Caco-2 (cell line): ENCODE measurements around the gene TRIM26. TPM values are rescaled to one million over a fixed set of nuclear protein-coding genes. Genes with fewer than 3 reads are reported as not detected.

ENCODE experiments used
- Bru-seq: library from RNA; stranded (reverse); fragments of 400-500 nt; gene quantifications from one replicate; lab custom pipeline; 2021; lab: Mats Ljungman, UMichigan
- BruChase-seq, 2 experiments: library from RNA; stranded (reverse); fragments of 400-500 nt; gene quantifications; one replicate each; lab custom pipeline; 2021; lab: Mats Ljungman, UMichigan
- BruUV-seq: library from RNA; stranded (reverse); fragments of 400-500 nt; replicated peaks from 2 replicates; lab custom pipeline; 2021; lab: Mats Ljungman, UMichigan
- CTCF ChIA-PET: fragments of 300-600 bp; sonication (Branson Sonifier 250); formaldehyde crosslinking; loops from one replicate; lab custom pipeline; 2022; ENCODE audit warnings: antibody characterized with exemption; lab: Charles Lee
- POLR2A ChIA-PET: fragments of 300-600 bp; sonication (Branson Sonifier 250); formaldehyde crosslinking; loops from one replicate; lab custom pipeline; 2022; ENCODE audit warnings: antibody characterized with exemption; lab: Charles Lee
- DNase-seq, 2 experiments: peaks; one replicate each; pipeline versions ENCODE4 v3.0.0 to v3.0.0-alpha.2; 2020 to 2022
- H3K27me3 ChIP-seq: replicated peaks from 2 replicates; pipeline ENCODE4 v1.6.0; 2011; ENCODE audit warnings: low read length; ENCODE audit not compliant: control insufficient read depth, insufficient read depth
- H3K36me3 ChIP-seq: 2 replicates; pipeline ENCODE4 v1.5.1; 2011; ENCODE audit warnings: low read length; ENCODE audit not compliant: control insufficient read depth, insufficient read depth
- H3K4me1 ChIP-seq: fragments of 250-450 bp; sonication (Bioruptor Pico); 2 replicates; pipeline ENCODE4 v1.5.1; 2020; ENCODE audit warnings: mild to moderate bottlenecking
- H3K4me3 ChIP-seq: 2 replicates; pipeline ENCODE4 v1.5.1; 2011; ENCODE audit warnings: low read depth, mild to moderate bottlenecking, control low read depth, low read length
- H3K9me3 ChIP-seq: fragments of 250-450 bp; sonication (Bioruptor Pico); 2 replicates; pipeline ENCODE4 v1.5.1; 2020; ENCODE audit warnings: mild to moderate bottlenecking, moderate library complexity
- H3K27ac Mint-ChIP-seq: one replicate; pipeline ENCODE4 v1.8.0; 2022; ENCODE audit warnings: mixed read lengths; ENCODE audit not compliant: unreplicated experiment
- H3K27me3 Mint-ChIP-seq: one replicate; pipeline ENCODE4 v1.8.0; 2022; ENCODE audit warnings: mixed read lengths; ENCODE audit not compliant: insufficient read depth, unreplicated experiment
- H3K36me3 Mint-ChIP-seq: one replicate; pipeline ENCODE4 v1.8.0; 2022; ENCODE audit warnings: mild to moderate bottlenecking, mixed read lengths; ENCODE audit not compliant: insufficient read depth, unreplicated experiment
- H3K4me1 Mint-ChIP-seq: one replicate; pipeline ENCODE4 v1.8.0; 2022; ENCODE audit warnings: low read depth, mixed read lengths; ENCODE audit not compliant: unreplicated experiment
- H3K4me3 Mint-ChIP-seq: one replicate; pipeline ENCODE4 v1.8.0; 2022; ENCODE audit warnings: mild to moderate bottlenecking, moderate library complexity, mixed read lengths; ENCODE audit not compliant: unreplicated experiment
- H3K9me3 Mint-ChIP-seq: one replicate; pipeline ENCODE4 v1.8.0; 2022; ENCODE audit warnings: mixed read lengths; ENCODE audit not compliant: unreplicated experiment
- intact Hi-C: fragments of 100-400 bp; cut with micrococcal nuclease; formaldehyde crosslinking; loops from one replicate; pipeline ENCODE4 v1.10.0; 2022; ENCODE audit not compliant: unreplicated experiment
- long read RNA-seq: library from polyadenylated mRNA; stranded (forward); transcript quantifications from one replicate; pipeline ENCODE4 v2.0.0, GENCODE V29; 2022
- total RNA-seq: library from RNA; stranded (reverse); gene quantifications from 2 replicates; pipeline ENCODE4 v1.2.3, GENCODE V29; 2022
- TF ChIP-seq, protein P1 (sequence below), 2 experiments: fragments of 200-600 bp in 1 of 2; IDR thresholded peaks; 1 replicate in 1 of 2; 2 replicates in 1 of 2; pipeline versions ENCODE4 v1.5.1 to v1.8.0; 2011 to 2022; ENCODE audit warnings: antibody characterized with exemption in 1 of 2, control low read depth in 1 of 2, inconsistent platforms in 1 of 2, low read depth in 1 of 2, low read length in 1 of 2, mild to moderate bottlenecking in 1 of 2, moderate library complexity in 1 of 2; ENCODE audit not compliant: insufficient read depth in 1 of 2, severe bottlenecking in 1 of 2, unreplicated experiment in 1 of 2

The TRIM26 gene, protein sequence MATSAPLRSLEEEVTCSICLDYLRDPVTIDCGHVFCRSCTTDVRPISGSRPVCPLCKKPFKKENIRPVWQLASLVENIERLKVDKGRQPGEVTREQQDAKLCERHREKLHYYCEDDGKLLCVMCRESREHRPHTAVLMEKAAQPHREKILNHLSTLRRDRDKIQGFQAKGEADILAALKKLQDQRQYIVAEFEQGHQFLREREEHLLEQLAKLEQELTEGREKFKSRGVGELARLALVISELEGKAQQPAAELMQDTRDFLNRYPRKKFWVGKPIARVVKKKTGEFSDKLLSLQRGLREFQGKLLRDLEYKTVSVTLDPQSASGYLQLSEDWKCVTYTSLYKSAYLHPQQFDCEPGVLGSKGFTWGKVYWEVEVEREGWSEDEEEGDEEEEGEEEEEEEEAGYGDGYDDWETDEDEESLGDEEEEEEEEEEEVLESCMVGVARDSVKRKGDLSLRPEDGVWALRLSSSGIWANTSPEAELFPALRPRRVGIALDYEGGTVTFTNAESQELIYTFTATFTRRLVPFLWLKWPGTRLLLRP
- 48.1 and 49.0 TPM in 2 replicates for total RNA-seq
- Bru-seq, nascent RNA, result percentile 92 among the genes with signal in this experiment
- BruChase-seq, experiment 1, labeled RNA remaining after a 2-hour chase, result percentile 92 among the genes with signal in this experiment
- percentile 82 among the genes with signal in this experiment for BruChase-seq, experiment 2, labeled RNA remaining after a 6-hour chase
- long read RNA-seq, partial matches to known transcripts, result 7 of 56 reads
- long read RNA-seq, other reads (novel, unspliced or antisense), result 45 of 56 reads

DNA sequence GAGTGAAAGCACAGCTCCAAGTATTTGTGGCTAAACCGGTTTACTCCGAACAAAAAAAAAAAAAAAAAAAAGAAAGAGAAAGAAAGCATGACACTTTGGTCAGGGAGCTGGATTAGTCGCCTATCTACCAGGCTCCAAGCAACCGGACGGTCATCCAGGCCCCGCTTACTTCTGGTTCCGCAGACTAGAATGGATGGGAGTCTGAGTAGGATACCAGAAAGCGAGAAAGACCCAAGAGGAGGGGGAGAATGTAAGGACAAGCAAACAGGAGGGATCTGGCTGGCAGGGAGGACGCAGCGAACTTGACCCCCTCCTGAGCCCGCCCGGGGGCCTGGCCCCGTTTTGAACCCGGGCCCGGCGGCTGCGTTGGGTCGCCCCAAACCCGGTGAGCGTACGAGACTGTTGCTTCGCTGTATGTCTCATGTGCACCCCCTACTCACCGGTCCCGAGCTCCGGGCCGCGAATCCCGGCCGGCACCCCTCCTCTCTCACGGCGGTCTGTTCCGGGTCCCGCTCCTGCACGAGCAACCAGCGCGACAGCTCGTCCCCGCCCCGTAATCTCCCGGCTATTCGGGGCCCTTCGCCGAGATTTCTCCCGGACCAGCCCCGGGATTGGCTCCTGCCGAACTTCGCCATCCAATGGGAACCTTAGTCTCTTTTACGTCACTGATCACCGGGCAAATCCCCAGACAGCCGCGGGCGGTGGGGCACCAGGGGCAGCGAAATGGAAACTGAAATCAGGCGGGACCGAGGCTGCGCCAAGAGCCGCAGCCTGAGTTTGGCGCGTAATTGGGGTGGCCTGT lies at the start of gene TRIM26:
TRIM26 (minus strand) TSS at position 542 of the 802 bp plus-strand sequence. CDS start 14,303 bp downstream, outside the sequence.
- POLR2A ChIA-PET, result interaction anchor here (0.5 to 1.8 kb wide), 9 partner anchors 9 to 692 kb away, joined by 3 to 10 read pairs (median 5); partner anchors contain the start of gene TRIM39
- intact Hi-C loops, result loop anchor here (5.0 kb wide), 2 partner anchors 114 to 504 kb away; partner anchors contain the start of genes MDC1 and TRIM39
- Histone ChIP-seq H3K36me3 (no peaks in the 10 kb centered on the region), H3K4me1 (peaks cover 29% of the 10 kb centered on the region), H3K4me3 (peak within 1 kb of the TSS; percentile 90), H3K9me3 (no peaks in the 10 kb centered on the region), H3K27me3 (no peaks in the 10 kb centered on the region)
- H3K4me3 Mint-ChIP-seq, result peak within 1 kb of the TSS; percentile 93
- peaks cover 36% of the 10 kb centered on the region for H3K36me3 Mint-ChIP-seq
- peak; percentile 98 for DNase-seq
- no peaks in the 10 kb centered on the region for H3K9me3 Mint-ChIP-seq
- no peaks in the 10 kb centered on the region for H3K27me3 Mint-ChIP-seq
- TF ChIP-seq, protein P1, sequence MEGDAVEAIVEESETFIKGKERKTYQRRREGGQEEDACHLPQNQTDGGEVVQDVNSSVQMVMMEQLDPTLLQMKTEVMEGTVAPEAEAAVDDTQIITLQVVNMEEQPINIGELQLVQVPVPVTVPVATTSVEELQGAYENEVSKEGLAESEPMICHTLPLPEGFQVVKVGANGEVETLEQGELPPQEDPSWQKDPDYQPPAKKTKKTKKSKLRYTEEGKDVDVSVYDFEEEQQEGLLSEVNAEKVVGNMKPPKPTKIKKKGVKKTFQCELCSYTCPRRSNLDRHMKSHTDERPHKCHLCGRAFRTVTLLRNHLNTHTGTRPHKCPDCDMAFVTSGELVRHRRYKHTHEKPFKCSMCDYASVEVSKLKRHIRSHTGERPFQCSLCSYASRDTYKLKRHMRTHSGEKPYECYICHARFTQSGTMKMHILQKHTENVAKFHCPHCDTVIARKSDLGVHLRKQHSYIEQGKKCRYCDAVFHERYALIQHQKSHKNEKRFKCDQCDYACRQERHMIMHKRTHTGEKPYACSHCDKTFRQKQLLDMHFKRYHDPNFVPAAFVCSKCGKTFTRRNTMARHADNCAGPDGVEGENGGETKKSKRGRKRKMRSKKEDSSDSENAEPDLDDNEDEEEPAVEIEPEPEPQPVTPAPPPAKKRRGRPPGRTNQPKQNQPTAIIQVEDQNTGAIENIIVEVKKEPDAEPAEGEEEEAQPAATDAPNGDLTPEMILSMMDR (IDR thresholded peaks at IDR 0.05; ENCODE audit: insufficient read depth in 1 of 2, low read depth in 1 of 2, low read length in 1 of 2, severe bottlenecking in 1 of 2, unreplicated experiment in 1 of 2), result no peak
- CTCF ChIA-PET, result interaction anchor here (1.2 to 1.4 kb wide), 3 partner anchors 82 to 198 kb away, joined by 3 to 9 read pairs (median 4); no protein-coding TSS in a partner anchor
- H3K27ac Mint-ChIP-seq, result peak within 1 kb of the TSS; percentile 97
- no TSS peak for BruUV-seq
- peaks cover 26% of the 10 kb centered on the region for H3K4me1 Mint-ChIP-seq

DNA sequence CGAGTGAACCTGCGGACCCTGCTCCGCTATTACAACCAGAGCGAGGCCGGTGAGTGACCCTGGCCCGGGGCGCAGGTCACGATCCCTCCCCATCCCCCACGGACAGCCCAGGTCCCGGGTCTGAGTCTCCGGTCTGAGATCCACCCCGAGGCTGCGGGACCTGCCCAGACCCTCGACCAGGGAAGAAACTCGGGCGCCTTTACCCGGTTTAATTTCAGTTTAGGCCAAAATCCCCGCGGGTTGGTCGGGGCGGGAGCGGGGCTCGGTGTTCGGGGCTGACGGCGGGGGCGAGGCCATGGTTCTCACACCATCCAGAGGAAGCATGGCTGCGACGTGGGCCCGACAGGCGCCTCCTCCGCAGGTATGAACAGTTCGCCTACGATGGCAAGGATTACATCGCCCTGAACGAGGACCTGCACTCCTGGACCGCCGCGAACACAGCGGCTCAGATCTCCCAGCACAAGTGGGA lies 46.9 kb upstream of the TRIM26 start:
- no peaks in the 10 kb centered on the region for H3K27me3 ChIP-seq
- Mint-ChIP-seq H3K9me3 (no peaks in the 10 kb centered on the region), H3K27ac (no peak overlapping the region), H3K36me3 (peaks cover 10% of the 10 kb centered on the region), H3K4me1 (peaks cover 4% of the 10 kb centered on the region), H3K27me3 (peaks cover 8% of the 10 kb centered on the region), H3K4me3 (peak overlapping the region; percentile 78)
- intact Hi-C loops, result no loop called here
- no peaks in the 10 kb centered on the region for H3K36me3 ChIP-seq
- no peaks in the 10 kb centered on the region for H3K9me3 ChIP-seq
- ChIA-PET POLR2A (interaction anchor here (1.3 to 1.4 kb wide), 2 partner anchors 66 to 158 kb away, joined by 3 to 6 read pairs; partner anchors contain the start of gene TRIM39), CTCF (no interaction called here)
- TF ChIP-seq, protein P1 (IDR thresholded peaks at IDR 0.05; ENCODE audit: insufficient read depth in 1 of 2, low read depth in 1 of 2, low read length in 1 of 2, severe bottlenecking in 1 of 2, unreplicated experiment in 1 of 2), result no peak
- no TSS peak for BruUV-seq
- H3K4me3 ChIP-seq, result peak overlapping the region; percentile 70
- H3K4me1 ChIP-seq, result peaks cover 15% of the 10 kb centered on the region
- DNase-seq, result no peak
